Kidney (tissue), 14 donors: ENCODE measurements around the gene E2F2. TPM values are rescaled to one million over a fixed set of nuclear protein-coding genes. Genes with fewer than 3 reads are reported as not detected.
A peak's percentile ranks its signal among the peaks of the same experiment; 100 is the strongest.

Experiments
- DNase-seq, 5 donors: peaks; one replicate each; pipeline ENCODE4 v3.0.0-alpha.2; 2013 to 2020
- FAIRE-seq: peaks from 2 replicates; lab custom pipeline; 2012; peaks lifted over from hg19 to GRCh38; lab: Jason Lieb, UNC
- H3K27ac ChIP-seq, 2 donors: one replicate each; pipeline ENCODE4 v1.7.0; 2013; ENCODE audit warnings: low read depth in 2 of 2, low read length in 2 of 2, inconsistent platforms in 1 of 2
- H3K27me3 ChIP-seq: one replicate; pipeline ENCODE4 v1.7.1; 2013; ENCODE audit warnings: low read length, inconsistent platforms; ENCODE audit not compliant: control insufficient read depth, insufficient read depth
- H3K36me3 ChIP-seq, 3 donors: one replicate each; pipeline versions ENCODE4 v1.7.0 to v1.7.1; 2013; ENCODE audit warnings: low read length in 3 of 3, control low read depth in 1 of 3, inconsistent platforms in 1 of 3; ENCODE audit not compliant: insufficient read depth in 3 of 3, control insufficient read depth in 2 of 3
- H3K4me1 ChIP-seq, 3 donors: one replicate each; pipeline versions ENCODE4 v1.7.0 to v1.7.1; 2013; ENCODE audit warnings: low read length in 3 of 3, inconsistent platforms in 1 of 3, low read depth in 1 of 3; ENCODE audit not compliant: control insufficient read depth in 2 of 3, insufficient read depth in 2 of 3
- H3K4me3 ChIP-seq, 3 donors: one replicate each; pipeline versions ENCODE4 v1.7.0 to v1.8.1; 2013; ENCODE audit warnings: low read length in 3 of 3, control low read depth in 1 of 3, inconsistent platforms in 1 of 3
- H3K9ac ChIP-seq, 3 donors: one replicate each; pipeline versions ENCODE4 v1.7.0 to v1.7.1; 2013; ENCODE audit warnings: low read length in 3 of 3, control low read depth in 1 of 3, inconsistent platforms in 1 of 3
- H3K9me3 ChIP-seq, 3 donors: one replicate each; pipeline versions ENCODE4 v1.7.0 to v1.7.1; 2013; ENCODE audit warnings: low read length in 3 of 3, control low read depth in 1 of 3, inconsistent platforms in 1 of 3; ENCODE audit not compliant: control insufficient read depth in 2 of 3, insufficient read depth in 1 of 3
- CTCF ChIP-seq: IDR thresholded peaks from 3 replicates; pipeline ENCODE4 v1.5.1; 2012; ENCODE audit warnings: mild to moderate bottlenecking, moderate library complexity, borderline replicate concordance; ENCODE audit not compliant: insufficient read depth; ENCODE audit errors: extremely low read depth
- intact Hi-C: fragments of 100-400 bp; cut with DNase I; formaldehyde crosslinking; loops from one replicate; pipeline ENCODE4 v1.11.1; 2022
- polyA plus RNA-seq: library from polyadenylated mRNA; stranded (reverse); fragments of 350-450 nt; fragmentation: Illumina TruSeq; extraction: RNeasy Lipid Tissue Mini Kit (QIAGEN cat#74804); gene quantifications from one replicate; pipeline ENCODE4 v1.2.3, GENCODE V29; 2014; ENCODE audit warnings: low read depth, low replicate concordance; ENCODE audit not compliant: insufficient read depth
- total RNA-seq: library from RNA; stranded (reverse); fragmentation: NEBNext Ultra II Directional; extraction: Animal tissue kit (Norgen Biotek cat#: 25700); gene quantifications from one replicate; pipeline ENCODE4 v1.2.1, GENCODE V29; 2021
- donor health status: control.
- donor health status: control.
- donor health status: control.
- donor health status: control.
- donor health status: control.
- donor health status: DM: yes; HTN: yes; CAD: no.
- donor health status: Normal renal cell carcinoma (clear cell type).

The E2F2 gene
- total and polyA plus RNA-seq, 2 donors from 2014 or later = 0.50 TPM; not detected in 1

DNA sequence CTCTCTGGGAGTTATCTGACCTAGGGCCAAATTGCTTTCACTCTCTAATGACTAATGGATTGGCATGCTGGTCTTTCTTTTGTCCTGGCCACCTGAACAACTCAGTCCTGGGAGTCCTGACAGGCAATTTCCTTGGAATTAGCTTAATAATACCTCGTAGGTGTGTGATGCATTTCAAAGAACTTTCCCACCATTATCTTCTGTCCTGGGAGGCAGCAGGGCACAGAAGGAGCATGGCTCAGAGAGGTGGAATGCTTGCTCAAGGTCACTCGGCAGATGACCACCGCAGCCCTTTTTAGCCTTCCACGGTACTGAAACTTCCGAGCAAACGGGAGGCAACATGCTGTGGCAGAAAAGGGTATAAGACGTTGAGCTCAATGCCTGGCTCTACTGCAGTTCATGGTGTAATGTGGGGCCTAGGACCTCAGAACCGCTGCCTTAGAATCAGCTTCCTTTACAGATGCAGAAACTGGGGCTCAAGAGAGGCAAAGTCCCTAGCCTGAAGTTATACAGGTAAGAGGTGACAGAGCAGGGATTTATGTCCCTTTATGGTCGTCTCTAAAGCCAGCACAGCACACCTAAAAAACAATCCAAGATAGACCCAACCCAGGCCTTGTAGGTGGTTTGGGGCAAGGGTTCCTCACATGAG lies 25.1 kb upstream of the E2F2 start:
- Histone ChIP-seq H3K9ac (peak overlapping the region; percentile 13 to 97 (median 91)), H3K4me1 (peaks cover 8 to 28% (median 17%) of the 10 kb centered on the region in 3 donors), H3K27ac (peak overlapping the region; percentile 86 to 95), H3K27me3 (no peaks in the 10 kb centered on the region), H3K36me3 (peaks cover 0 to 8% (median 8%) of the 10 kb centered on the region in 3 donors), H3K9me3 (no peaks in the 10 kb centered on the region), H3K4me3 (peak overlapping the region; percentile 82 to 98 (median 82))
- FAIRE-seq (no peak), DNase-seq (peak in 2 of 5 donors; percentile 61 to 68)
- intact Hi-C loops = no loop called here
- TF ChIP-seq CTCF = no peak

DNA sequence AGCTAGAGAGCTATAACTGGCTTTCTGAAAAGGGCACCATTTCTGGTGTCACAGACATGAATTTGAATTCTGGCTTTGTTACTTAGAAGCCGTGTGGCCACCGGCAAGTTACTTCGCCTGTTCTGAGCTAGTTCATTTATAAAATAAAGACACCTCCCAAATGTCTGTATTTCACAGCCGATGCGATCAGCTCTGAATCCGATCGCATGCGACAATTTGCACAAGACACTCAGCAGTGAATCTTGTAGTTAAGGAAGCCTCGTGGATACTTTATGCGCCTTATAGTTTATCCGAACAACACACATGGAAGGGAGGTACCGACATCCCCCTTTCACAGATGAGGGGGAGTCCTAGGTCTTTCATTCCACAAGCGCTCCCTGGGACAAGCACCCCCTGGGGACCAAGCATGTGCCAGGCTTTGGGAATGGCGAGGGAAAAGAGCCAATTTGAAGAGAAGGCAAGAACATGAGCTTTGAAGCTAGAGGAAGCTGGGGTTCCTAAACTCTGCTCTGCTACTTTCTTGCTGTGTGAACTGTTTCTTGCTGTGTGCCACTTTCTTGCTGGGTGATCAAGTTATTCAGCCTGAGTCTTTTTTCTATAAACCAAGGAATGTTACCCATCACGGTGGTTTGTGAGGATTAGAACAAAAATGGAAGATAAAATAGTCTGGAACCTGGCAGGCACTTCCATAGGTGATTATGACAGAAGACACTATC lies 24.4 kb upstream of the E2F2 start:
- Histone ChIP-seq H3K36me3 (peaks cover 0 to 8% (median 8%) of the 10 kb centered on the region in 3 donors), H3K4me1 (peaks cover 2 to 28% (median 17%) of the 10 kb centered on the region in 3 donors), H3K27ac (peak overlapping the region; percentile 86 to 95), H3K27me3 (no peaks in the 10 kb centered on the region), H3K4me3 (peak overlapping the region; percentile 82 to 98 (median 82)), H3K9me3 (no peaks in the 10 kb centered on the region), H3K9ac (peak overlapping the region; percentile 6 to 91 (median 48))
- intact Hi-C loops = no loop called here
- FAIRE-seq (no peak), DNase-seq (peak in 1 of 5 donors; percentile 76)
- TF ChIP-seq CTCF = no peak

GRCh38 chr1:23554481-23555269 lies 23.6 kb upstream of the E2F2 start:
- DNase-seq = peak; percentile 95 to 97 (median 96)
- intact Hi-C loops = no loop called here
- H3K9me3 ChIP-seq = no peaks in the 10 kb centered on the region
- H3K4me1 ChIP-seq = peaks cover 0 to 28% (median 17%) of the 10 kb centered on the region in 3 donors
- H3K4me3 ChIP-seq = peak overlapping the region; percentile 82 to 98 (median 82)
- no peaks in the 10 kb centered on the region for H3K27me3 ChIP-seq
- peak; percentile 31 for TF ChIP-seq CTCF
- peak overlapping the region; percentile 48 to 91 (median 63) for H3K9ac ChIP-seq
- peak overlapping the region; percentile 87 to 95 for H3K27ac ChIP-seq
- peaks cover 0 to 8% (median 8%) of the 10 kb centered on the region in 3 donors for H3K36me3 ChIP-seq
- no peak for FAIRE-seq
